Dermis blood vessel endothelial cell (primary cell): ENCODE results near the gene ECE2. TPM values are rescaled to one million over a fixed set of nuclear protein-coding genes. Genes with fewer than 3 reads are reported as not detected.
"Not testable (repeated sequence)": the region's sequence is repeated elsewhere in the genome, so short reads cannot be mapped to it uniquely, and the experiment has no call there.

ENCODE experiments used
- DNase-seq: peaks from one replicate; pipeline ENCODE4 v3.0.0; 2010
- total RNA-seq: library from RNA; depleted of rRNA; stranded (reverse); fragments of >200 nt; gene quantifications from 2 replicates; pipeline ENCODE4 v1.2.3, GENCODE V29; 2014

The ECE2 gene
- total RNA-seq, 1 donor from 2014 or later: not detected

GRCh38 chr3:184337399-184337714 is 61.5 kb downstream of the ECE2 start, which contains the start of gene FAM131A:
Gene FAM131A, plus strand, starts transcription at chr3:184337600. Its CDS starts 31 bp downstream, at chr3:184337631.
- DNase-seq: peak; percentile 37

GRCh38 chr3:184337981-184338380 is 62.2 kb downstream of the ECE2 start:
- DNase-seq: no peak

DNA sequence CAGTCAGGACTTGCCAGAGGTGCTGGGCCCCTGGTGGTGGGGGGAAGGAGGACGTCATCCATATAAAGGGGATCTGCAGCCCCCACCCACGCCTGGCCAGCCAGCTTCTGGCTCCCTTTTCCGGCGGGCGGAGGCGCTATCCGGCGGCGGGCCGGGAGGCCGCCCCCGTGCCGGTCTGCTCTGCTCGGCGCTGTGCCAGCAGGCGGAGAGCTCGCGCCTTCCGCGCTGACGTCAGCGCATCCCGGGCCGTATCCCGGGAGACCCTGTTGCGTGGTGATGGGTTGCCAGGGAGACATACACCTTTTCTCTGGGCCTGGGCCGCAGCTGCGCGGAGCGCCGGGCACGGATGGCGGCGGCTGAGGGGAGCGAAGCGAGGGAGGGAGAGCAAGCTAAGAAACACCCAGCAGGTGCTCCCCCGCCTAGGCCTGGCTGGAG is 62.7 kb downstream of the ECE2 start:
- peak; percentile 94 for DNase-seq

DNA sequence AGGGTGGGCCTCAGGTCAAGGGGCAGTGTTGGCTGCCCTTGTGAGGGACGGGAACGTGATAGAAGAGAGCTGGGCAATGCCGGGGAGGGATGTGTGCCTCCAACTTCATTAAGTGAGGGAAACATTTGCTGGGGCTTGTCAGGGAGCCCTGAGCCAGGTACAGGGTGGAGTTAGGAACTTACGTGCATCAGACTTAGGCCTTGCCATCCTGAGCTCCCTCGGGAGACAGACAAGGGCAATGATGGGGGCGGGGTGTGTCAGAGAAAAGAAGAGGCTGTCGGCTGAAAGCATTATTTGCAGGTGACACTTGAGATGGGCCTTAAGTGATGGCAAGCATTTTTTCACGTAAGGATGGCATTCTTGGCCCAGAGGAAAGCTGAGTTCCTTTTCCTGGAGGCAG is 63.2 kb downstream of the ECE2 start:
- no peak for DNase-seq

GRCh38 chr3:184339451-184340135 is 63.8 kb downstream of the ECE2 start:
- not testable (repeated sequence) for DNase-seq

DNA sequence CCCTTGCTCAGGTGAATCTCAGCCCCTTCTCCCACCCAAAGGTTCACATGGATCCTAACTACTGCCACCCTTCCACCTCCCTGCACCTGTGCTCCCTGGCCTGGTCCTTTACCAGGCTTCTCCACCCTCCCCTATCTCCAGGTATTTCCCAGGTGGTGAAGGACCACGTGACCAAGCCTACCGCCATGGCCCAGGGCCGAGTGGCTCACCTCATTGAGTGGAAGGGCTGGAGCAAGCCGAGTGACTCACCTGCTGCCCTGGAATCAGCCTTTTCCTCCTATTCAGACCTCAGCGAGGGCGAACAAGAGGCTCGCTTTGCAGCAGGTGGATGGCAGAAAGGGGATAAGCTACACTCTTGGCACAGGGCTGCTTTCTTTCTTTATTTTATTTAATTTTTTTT is 66.1 kb downstream of the ECE2 start:
- no peak for DNase-seq

Other genes with a start within 250 kb of the ECE2 start
- gene HTR3D, start 244.3 kb upstream of the ECE2 start, total RNA-seq: not detected in 2 replicates
- 0.19 TPM in 1 of 2 replicates, not detected in the other for gene HTR3C, start 223.0 kb upstream of the ECE2 start, total RNA-seq
- gene HTR3E, start 179.0 kb upstream of the ECE2 start, total RNA-seq: not detected in 2 replicates
- gene EIF2B5, start 140.7 kb upstream of the ECE2 start, total RNA-seq: 43.7 and 44.2 TPM in 2 replicates
- gene DVL3, start 120.6 kb upstream of the ECE2 start, total RNA-seq: 33.5 and 36.9 TPM in 2 replicates
- gene AP2M1, start 101.2 kb upstream of the ECE2 start, total RNA-seq: 419 and 557 TPM in 2 replicates
- gene ABCF3, start 89.8 kb upstream of the ECE2 start, total RNA-seq: 44.5 and 58.4 TPM in 2 replicates
- 0.05 and 0.17 TPM in 2 replicates for gene VWA5B2, start 46.4 kb upstream of the ECE2 start, total RNA-seq
- gene ALG3, start 27.1 kb upstream of the ECE2 start, total RNA-seq: 36.8 and 40.6 TPM in 2 replicates
- gene EEF1AKMT4, start 26.4 kb upstream of the ECE2 start, total RNA-seq: 3.0 and 4.8 TPM in 2 replicates
- not detected in 2 replicates for gene CAMK2N2, start 14.5 kb upstream of the ECE2 start, total RNA-seq
- gene PSMD2, start 23.2 kb downstream of the ECE2 start, total RNA-seq: 411 and 593 TPM in 2 replicates
- 217 and 574 TPM in 2 replicates for gene EIF4G1, start 38.6 kb downstream of the ECE2 start, total RNA-seq
- 32.9 and 50.5 TPM in 2 replicates for gene FAM131A, start 61.6 kb downstream of the ECE2 start, total RNA-seq
- 3.2 and 5.4 TPM in 2 replicates for gene CLCN2, start 85.6 kb downstream of the ECE2 start, total RNA-seq
- 91.2 and 135 TPM in 2 replicates for gene POLR2H, start 85.7 kb downstream of the ECE2 start, total RNA-seq
- gene THPO, start 102.2 kb downstream of the ECE2 start, total RNA-seq: not detected in 2 replicates
- 0.23 and 0.34 TPM in 2 replicates for gene CHRD, start 104.0 kb downstream of the ECE2 start, total RNA-seq